IMR-90 (cell line): Measurements from ENCODE around the gene CEP97.

Experiments used
- BHLHE40 ChIP-seq: fragments of 150-350 bp; IDR thresholded peaks from 2 replicates; pipeline ENCODE4 v1.6.1; 2016; ENCODE audit warnings: mild to moderate bottlenecking, low read depth, low read length
- CEBPB ChIP-seq: IDR thresholded peaks from 2 replicates; pipeline ENCODE4 v1.6.1; 2012; ENCODE audit warnings: low read depth, low read length, improper control_type of control experiment
- CTCF ChIP-seq: conservative IDR thresholded peaks from 2 replicates; pipeline ENCODE4 v1.5.1; 2012; ENCODE audit warnings: mild to moderate bottlenecking, low read depth, low read length, improper control_type of control experiment
- FOS ChIP-seq: fragments of 150-350 bp; IDR thresholded peaks from 2 replicates; pipeline ENCODE4 v1.6.1; 2016; ENCODE audit warnings: low read depth, low read length
- MXI1 ChIP-seq: IDR thresholded peaks from 2 replicates; pipeline ENCODE4 v1.6.1; 2012; ENCODE audit warnings: low read depth, mild to moderate bottlenecking, low read length, moderate library complexity, borderline replicate concordance
- SMC3 ChIP-seq: fragments of 150-350 bp; IDR thresholded peaks from 2 replicates; pipeline ENCODE4 v1.6.1; 2016; ENCODE audit warnings: low read depth, mild to moderate bottlenecking, antibody characterized with exemption, low read length, moderate library complexity
- USF2 ChIP-seq: fragments of 150-350 bp; IDR thresholded peaks from 2 replicates; pipeline ENCODE4 v1.6.1; 2017; ENCODE audit warnings: mild to moderate bottlenecking, antibody characterized with exemption, low read length, low read depth

DNA sequence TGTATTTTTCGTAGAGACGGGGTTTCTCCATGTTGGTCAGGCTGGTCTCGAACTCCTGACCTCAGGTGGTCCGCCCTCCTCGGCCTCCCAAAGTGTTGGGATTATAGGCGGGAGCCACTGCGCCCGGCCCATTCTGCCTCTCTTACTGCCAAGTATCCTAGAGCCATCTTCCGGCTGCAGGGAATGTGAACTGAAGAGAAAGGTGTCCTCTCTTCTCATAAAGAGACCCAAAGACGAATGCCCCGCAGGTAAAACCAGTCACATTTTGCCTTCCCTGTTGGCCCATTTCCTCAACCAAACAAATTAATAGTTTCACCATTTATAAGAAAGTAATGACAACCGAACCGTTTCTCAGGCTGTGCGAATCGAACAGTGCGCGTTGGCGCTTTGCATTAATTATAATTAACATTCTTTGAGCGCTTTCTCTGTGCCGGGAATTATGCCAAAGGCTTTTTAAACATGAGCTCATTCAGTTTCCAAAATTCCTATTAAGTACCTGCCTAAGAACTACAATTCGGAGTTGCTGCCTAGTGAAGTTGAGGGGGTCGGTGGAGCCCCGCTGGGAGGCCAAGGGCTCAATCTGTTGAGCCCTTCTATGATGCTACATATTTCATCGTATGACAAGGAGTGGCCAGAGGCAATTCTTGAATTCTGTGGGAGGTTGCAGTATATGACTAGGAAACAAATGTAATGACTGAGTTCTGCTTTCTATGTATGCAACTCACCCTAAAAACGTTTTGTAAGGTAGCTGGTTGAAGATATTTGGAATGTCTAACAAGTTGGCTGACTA, 37.1 kb upstream of the CEP97 start:
- no peak for TF ChIP-seq CTCF
- TF ChIP-seq USF2: no peak
- no peak for TF ChIP-seq CEBPB
- no peak for TF ChIP-seq MXI1
- no peak for TF ChIP-seq FOS
- TF ChIP-seq SMC3: no peak
- TF ChIP-seq BHLHE40: no peak
